HG02981 (cell line): ENCODE results near the gene STK11.
"Not testable (repeated sequence)": the region's sequence is repeated elsewhere in the genome, so short reads cannot be mapped to it uniquely, and the experiment has no call there.

ENCODE experiments used
- ATAC-seq: cut with Tn5 transposase; IDR thresholded peaks from one replicate; pipeline ENCODE4 v1.9.1; 2021; ENCODE audit warnings: mild to moderate bottlenecking, moderate library complexity; ENCODE audit not compliant: unreplicated experiment

The STK11 gene

DNA sequence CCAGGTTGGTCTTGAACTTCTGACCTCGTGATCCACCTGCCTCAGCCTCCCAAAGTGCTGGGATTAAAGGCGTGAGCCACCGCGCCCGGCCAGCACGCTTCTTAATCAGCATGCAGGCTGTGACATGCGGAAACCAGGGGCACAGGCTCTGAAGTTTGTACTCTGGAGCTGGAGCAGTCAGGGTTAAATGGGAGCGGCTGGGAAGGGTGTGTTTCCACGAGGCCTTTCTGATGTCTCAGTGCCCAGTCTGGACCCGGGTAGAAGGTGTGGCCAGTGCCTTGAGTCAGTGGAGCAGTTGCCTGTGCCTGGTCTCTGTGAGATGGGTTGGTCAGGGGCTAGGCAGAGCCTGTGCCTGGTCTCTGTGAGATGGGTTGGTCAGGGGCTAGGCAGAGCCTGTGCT, 3.3 kb downstream of the STK11 start:
- not testable (repeated sequence) for ATAC-seq

DNA sequence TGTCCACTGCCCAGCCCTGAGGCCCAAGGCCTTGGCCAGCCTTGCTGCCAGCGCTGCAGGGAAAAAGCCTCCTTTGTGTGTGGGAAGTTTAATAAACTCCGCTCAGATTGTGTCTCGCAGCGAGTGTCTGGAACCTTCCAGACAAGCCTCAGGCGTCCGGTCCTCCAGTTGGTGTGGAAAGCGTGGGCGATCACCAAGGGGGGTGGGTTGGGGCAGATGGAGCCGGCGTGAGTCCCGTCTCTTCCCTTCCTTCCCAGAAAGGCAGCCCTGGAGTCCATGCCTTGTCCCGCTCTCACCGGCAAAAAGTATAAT, 4.6 kb downstream of the STK11 start:
- ATAC-seq, result no peak

DNA sequence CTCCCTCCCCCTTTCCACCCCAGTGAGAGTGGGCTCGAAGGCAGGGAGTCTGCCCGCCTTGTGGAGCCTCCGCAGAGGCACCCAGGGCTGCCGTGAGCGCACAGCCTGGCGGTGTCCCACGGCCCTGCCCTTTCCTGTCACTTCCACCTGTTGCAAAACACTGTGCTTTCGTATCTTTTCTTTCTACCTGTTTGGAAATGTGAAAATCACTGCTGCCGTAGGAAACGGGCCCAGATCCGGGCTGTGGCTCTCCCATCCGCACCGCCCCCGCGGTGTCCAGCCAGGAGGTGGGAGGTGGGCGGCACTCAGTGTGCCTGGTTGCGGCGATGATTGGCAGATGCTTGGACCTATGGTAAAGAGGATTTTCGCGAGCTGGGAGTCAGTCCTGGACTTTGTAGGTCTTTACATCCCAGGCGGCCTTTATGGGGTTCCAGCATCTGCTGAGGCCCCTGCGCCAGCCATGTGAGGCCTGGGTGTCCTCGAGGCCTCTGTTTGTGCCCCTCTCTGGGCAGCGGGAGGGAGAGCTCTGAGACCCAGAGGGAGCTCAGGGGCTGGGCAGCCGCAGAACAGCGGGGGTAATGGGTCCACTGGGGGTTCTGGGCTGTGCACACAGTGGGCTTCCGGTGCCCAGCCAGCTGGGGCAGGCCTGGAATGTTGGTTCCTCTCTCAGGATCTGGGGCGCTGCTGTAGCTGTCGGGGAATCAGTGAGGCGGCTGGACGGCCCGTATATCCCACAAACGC, 6.1 kb downstream of the STK11 start:
- ATAC-seq, result no peak

DNA sequence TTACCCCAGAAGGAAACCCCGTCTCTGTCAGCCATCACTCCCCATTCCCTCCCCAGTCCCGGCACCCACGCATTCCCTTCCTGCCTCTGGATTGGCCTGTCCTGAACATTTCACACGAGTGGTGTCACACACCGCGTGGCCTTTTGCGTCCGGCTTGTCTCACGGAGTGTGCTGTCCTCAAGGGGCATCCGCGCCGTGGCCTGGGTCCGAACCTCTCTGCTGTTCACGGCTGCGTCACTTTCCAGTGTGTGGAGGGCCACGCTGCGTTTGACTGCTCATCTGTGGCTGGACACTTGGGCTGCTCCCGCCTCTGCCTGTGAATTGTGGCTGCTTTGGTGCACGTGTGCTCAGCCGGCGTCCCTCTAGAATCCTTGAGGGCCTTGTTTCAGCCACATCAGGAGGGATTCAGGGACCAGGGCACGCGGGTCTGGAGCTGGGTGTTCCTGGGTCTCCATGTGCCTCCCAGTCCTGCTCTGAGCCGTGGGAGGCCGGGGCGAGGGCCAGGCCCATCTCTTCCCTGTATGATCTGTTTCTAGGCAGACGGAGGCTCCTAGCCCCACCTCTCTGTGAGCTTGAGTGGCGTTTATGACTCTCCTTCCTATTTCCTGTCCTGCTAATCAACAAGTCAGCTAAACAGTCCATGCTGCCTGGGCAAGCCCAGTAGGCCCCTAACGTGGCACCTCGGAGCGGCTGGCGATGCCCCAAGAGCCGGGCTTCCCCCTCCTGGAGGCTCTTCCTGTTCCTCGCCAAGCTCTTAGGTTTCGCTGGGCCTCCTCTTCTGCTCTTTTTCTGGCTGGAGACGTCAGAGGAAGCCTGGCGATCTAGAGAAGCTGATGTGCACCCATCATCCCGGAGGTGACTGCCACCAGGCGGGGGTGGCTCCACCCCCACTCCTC, 8.1 kb downstream of the STK11 start:
- ATAC-seq, result no peak

DNA sequence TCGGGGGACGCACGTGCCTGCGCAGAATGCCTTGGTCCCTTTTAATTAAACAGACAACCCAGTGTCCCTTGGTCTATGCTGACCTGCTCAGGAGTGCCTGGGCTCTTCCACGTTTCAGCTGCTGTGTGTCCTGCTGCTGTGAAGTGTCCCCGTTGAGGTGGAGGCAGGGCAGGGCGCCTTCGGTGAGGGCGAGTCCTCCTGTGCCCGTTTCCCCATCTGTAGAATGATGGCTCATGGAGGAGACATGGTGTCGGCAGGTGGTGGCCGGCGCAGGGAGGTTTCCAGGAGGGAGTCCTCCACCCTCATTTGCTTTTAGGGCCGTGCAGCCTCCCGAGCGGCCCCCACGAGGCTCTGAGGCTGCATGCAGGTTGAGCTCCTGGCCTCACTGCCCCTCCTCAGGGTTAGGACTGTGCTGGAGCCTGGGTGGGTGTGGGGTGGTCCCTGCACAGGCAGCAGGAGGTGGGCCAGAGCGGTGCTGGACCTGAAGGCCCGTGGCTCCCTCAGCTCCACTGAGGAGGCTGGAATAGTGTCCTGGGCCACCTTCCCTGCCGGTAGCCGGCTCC, 8.8 kb downstream of the STK11 start:
- ATAC-seq, result no peak

DNA sequence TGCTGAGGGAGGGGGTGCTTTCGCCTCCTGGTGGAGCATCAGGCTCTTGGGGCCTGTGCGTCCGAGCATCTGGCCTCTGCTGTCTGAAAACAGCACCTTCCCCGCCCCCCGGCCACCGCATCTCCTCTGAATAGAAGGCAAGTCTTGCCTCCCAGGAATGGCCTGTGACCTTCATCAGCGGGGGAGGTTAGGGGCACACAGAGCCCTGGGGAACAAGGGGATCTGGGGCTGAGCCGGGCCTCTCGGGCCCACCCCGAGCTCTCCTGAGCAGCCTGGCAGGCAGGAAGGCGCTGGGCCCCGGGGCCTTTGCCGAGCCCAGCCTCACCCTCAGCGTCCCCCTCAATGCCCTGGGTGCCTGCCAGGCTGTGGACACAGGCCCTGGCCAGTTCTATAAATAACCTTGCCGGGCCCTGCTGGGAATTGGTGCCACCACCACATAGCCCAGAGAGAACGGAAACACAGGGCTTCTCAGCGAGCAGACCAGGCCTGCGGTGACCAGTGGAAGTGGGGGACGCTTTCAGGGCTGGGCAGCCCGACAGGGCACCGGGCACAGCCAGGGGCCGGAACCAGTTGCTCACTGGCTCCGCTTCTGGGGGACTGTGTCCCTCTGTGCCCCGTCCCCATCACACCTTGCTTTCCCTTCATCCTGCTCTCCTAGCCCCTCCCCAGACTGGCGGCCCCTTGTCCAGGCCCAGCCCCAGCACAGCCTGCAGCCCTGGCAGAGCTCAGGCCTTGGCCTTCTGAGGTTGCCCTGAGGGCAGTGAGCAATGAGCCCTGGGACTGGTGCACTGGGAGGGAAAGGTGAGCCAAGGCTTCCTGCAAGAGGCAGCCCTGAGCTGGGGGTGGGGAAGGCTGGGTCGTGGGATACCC, 9.5 kb downstream of the STK11 start:
- ATAC-seq, result no peak

DNA sequence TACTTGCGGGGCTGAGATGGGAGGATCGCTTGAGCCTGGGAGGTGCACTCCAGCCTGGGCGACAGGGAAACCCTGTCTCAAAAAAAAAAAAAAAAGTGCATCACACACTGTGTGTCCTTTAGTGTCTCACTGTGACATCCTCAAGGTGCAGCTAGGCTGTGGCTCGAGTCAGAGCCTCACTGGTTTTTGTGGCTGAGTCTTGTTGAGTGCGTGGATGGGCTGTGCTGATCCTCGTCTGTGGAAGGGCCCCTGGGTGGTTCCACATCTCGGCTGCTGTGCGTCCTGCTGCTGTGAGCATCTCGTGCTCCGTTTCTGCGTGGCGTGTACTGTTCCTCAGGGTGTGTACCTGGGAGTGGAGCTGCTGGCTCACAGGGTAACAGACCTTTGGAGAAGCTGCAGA, 11.2 kb downstream of the STK11 start:
- no peak for ATAC-seq

DNA sequence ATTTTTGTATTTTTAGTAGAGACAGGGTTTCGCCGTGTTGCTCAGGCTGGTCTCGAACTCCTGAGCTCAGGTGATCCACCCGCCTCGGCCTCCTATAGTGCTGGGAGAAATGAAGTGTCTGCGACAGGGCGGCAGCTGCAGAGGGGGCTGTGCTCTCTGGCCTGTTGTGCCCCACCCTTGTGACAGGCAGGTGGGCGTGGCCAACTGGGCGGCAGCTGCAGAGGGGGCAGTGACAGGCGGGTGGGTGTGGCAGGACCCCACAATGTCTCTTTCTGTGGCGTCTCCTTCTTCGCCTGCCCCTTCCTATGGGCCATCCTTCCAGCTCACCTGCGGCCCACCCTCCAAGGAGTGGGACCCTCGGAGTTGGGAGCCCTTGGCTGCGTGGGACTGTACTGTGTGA, 11.8 kb downstream of the STK11 start:
- ATAC-seq, result no peak

DNA sequence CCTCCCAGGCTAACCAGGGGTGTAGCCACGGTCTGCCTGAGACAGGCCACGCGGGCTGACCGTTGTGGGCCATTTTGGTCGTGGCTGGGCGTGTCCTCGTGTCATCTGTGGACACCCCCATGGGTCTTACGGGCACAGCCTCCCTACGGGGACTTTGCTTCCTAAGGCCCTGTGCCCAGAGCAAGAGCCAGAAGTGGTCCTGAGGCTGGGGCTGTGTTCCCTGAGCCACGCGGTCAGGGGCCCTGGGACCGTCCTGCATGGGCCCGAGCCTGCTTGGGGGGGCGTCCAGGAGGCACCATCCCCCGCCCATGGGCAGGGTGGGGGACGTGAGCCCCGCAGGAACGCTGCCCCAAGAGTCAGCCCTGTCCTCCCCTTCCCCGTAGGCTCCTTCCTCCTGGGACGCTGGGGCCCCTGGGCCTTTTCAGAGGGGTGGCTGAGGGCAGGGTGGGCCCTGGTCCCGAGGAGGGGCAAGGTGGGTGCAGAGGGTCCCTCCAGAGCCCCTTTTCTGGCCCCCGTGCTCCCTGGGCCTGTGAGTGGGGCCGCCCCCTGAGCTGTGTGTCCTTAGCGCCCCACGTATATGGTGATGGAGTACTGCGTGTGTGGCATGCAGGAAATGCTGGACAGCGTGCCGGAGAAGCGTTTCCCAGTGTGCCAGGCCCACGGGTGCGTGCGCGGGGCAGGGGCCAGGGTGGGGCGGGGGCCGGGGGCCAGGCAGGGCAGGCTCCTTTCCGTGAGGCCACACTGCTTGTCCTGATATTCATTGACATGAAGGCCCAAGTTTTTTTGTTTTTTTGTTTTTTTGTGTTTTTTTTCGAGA, 13.4 kb downstream of the STK11 start:
- ATAC-seq, result no peak

DNA sequence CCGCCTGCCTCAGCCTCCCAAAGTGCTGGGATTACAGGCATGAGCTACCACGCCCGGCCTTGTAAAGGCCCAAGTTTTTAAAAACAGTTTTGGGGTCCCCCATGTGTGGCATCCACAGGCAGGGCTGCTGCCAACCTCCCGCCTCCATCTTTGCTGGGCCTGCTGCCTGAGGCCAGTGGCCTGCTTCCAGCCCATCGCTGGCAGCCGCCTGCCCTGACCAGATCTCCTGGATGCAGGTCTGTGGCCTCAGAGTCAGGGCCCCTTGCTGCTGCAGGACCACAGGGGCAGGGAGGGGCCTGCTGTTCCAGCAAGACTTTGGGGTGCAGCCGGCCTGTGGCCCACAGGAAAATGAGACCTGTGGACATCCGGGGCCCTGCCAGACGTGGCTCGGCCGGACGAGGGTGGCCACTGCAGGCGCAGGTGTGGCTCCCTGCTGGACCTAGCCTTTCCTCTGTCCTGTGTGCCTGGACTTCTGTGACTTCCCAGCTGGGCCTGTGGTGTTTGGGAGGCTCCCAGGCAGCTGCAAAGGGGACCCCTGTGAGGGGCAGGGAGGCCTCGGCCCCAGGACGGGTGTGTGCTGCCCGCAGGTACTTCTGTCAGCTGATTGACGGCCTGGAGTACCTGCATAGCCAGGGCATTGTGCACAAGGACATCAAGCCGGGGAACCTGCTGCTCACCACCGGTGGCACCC, 14.4 kb downstream of the STK11 start:
- ATAC-seq, result no peak

DNA sequence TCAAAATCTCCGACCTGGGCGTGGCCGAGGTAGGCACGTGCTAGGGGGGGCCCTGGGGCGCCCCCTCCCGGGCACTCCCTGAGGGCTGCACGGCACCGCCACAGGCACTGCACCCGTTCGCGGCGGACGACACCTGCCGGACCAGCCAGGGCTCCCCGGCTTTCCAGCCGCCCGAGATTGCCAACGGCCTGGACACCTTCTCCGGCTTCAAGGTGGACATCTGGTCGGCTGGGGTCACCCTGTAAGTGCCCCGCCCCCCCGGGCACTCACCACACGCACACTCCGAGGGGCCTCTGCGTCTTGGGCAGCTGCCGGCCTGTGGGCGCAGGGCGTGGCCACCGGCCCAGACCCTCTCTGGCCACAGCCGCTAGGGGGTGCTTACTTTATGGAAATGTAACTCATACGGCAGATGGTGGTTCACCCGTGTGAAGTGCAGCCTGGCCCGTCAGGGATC, 14.9 kb downstream of the STK11 start:
- ATAC-seq, result no peak

DNA sequence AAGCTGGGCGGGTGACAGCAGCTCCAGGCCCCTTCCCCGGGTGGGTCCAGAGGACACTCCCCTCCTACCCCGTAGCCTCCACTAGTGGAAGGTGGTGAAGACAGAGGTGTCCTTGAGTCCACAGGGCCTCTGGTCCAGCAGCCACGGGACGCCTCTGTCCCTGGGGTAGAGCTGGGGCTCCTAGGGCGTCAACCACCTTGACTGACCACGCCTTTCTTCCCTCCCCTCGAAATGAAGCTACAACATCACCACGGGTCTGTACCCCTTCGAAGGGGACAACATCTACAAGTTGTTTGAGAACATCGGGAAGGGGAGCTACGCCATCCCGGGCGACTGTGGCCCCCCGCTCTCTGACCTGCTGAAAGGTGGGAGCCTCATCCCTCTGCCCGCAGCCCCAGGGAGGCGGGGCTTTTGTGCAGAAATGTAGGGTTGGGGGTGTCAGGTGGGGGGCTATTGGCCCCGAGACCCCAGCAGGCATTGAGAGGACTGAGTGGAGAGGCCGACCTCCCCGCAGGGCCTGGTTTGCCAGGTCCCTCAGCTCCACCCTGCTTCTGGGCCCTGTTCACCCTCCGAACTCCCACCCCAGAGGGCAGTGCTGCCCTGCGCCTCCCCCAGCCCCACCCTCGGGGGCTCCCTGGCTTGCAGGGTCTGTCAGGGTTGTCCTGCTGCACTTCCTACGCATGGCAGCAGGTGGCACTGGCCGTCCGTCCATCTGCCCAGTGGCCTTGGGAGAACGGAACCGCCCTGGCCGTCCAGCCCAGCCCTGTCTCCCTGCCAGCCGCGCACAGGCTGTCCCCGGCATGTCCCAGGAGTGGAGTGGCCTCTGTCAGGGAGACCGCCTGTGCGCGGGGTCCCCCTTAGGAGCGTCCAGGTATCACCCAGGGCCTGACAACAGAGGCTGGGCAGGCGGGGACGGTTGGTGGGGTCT, 15.7 kb downstream of the STK11 start:
- ATAC-seq, result no peak

DNA sequence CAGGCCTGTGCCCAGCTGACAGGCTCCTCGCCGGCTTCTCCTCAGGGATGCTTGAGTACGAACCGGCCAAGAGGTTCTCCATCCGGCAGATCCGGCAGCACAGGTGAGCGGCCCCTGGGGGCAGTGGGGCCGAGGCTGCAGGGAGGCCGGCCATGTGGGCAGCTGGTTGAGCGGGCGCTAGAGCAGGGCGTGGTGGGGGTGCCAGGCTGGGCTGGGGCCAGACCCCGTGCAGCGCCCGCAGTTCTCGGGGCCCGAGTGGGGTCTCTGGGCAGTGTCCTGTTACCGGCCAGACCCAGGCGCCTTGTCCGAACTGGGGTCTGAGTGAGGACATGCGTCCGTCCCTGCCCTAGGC, 16.3 kb downstream of the STK11 start:
- no peak for ATAC-seq

DNA sequence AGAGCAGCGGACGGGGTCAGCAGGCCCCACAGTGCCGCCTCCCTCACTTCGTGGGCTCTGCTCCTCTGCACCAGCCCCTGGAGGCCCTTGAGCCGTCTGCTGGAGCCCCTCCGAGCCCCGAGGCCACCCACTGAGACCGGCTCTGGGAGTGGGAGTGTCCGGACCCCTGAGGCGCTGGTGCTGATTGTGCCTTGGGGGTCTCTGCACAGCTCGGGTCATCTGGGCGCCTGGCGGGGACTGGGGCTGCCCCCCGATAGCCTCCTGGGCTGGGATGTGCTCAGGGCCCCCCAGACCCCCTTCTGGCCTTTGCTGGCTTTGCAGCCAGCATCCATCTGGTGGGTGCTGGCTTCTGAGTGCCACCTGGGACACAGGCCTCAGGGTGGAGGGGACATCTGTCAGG, 16.8 kb downstream of the STK11 start:
- ATAC-seq, result no peak

DNA sequence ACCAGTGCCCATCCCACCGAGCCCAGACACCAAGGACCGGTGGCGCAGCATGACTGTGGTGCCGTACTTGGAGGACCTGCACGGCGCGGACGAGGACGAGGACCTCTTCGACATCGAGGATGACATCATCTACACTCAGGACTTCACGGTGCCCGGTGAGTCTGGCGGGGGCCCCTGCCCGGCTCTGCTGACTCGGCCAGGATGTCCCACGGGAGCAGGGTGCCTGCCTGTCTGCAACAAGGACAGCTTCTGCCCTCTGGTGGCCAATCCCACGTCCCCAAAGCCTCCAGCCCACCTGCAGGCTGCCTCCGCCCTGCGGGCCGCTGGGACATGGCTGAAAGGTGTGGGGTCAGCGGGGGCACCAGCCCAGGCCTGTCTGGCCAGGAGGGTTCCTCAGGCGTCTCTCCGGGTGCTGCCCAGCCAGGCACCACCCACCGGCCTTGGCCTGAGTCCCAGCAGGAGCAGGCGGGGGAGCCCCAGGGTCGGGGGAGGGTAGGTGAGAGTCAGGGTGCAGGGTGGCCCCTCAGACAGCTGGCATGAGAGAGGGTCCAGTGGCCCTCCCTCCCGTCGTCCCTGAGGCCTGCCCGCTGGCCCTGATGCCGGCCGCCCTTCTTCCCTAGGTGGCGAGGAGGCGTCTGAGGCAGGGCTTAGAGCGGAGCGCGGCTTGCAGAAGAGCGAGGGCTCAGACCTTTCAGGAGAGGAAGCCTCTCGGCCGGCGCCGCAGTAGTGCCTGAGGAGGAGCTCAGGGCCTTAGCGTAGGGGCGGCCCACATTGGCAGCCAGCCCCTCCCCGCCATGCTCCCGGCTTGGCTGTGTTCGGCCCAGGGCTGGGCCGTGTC, 17.7 kb downstream of the STK11 start:
- ATAC-seq, result no peak

DNA sequence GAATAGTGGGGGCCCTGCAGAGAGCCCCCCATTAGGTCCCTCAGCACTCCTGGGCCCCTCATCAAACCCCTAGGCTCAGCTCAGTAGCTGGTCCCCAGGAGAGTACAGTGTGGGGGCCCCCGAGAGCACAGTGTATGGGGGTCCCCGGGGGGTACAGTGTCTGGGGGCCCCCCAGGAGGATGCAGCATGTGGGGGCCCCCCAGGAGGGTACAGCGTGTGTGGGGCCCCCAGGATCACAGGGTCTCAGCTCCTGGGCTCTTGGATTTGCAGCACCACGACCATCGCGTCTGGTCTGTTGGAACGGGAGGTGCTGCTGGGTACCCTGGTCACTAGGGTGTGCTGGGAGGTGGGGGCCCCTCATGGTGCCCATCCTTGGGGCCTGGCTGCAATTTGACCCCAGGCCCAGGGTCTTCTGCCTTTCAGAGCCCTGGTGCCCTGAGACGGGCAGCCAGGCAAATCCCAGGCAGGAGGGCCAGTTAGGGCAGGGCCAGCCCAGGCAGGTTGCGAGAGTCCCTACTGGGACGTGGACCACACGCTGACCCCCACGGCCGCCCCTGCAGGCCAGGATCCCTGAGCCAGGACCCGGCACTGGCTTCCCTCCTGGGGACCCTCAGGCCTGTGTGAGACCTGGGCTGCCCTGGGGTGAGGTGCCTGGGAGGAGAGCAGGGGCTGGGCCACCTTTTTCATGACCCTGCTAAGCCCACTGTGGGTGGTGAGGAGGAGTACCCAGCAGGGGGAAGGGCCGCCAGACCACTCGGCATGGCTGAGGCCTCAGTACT, 18.7 kb downstream of the STK11 start:
- ATAC-seq, result no peak

DNA sequence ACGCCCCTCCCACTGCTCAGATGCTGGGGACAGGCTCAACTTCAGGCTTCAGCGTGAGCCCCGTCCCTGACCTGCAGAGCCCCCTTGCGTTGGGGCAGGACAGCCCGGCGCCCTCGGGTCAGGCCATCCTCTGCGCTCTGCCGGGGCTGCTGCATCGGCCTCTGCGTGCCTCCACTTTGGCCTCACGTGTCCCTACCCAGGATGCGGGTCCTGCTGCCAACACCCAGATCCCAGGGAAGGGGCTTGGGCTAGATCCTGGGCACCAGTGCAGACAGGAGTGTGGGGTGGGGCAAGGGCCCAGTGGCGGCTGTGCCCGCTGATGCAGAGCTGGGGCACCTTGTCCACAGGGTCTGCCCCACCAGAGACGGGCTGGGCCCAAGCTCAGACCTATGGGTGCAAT, 19.3 kb downstream of the STK11 start:
- no peak for ATAC-seq
